ENCODE measurements around the gene CSTB.

Gene CSTB

DNA sequence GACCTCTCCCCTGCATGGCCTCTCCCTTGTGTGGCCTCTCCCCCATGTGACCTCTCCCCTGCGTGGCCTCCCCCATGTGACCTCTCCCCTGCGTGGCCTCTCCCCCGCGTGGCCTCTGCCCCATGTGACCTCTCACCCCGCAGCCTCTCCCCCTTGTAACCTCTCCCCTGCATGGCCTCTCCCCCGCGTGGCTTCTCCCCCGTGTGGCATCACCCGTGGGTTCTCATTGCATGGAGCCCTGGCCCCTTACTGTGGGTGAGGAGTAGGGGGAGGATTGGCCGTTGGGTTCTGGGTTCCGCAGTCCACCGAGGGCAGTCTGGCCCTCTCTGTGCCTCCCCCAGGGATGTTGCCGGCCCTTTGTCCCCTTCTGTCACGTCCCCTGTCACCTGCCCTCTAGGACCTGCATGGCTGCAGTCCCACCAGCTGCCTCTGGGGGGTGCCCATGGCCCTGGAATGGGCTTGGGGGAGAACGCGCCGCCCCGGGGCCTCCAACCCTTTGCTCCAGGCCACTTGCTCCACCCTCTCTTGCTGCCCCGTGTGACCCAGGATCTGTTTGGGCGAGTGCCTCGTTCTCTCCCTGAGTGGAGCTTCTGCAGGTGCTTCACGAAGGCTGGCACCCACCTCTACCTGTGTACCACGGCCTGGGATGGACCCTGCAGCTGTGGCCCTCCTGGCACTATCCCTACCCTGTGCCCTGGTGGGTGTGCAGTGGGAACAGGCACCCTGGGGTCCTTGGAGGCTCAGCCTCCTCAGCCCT, 34.6 kb upstream of the CSTB start:
- DNase-seq, result peak; percentile 92

DNA sequence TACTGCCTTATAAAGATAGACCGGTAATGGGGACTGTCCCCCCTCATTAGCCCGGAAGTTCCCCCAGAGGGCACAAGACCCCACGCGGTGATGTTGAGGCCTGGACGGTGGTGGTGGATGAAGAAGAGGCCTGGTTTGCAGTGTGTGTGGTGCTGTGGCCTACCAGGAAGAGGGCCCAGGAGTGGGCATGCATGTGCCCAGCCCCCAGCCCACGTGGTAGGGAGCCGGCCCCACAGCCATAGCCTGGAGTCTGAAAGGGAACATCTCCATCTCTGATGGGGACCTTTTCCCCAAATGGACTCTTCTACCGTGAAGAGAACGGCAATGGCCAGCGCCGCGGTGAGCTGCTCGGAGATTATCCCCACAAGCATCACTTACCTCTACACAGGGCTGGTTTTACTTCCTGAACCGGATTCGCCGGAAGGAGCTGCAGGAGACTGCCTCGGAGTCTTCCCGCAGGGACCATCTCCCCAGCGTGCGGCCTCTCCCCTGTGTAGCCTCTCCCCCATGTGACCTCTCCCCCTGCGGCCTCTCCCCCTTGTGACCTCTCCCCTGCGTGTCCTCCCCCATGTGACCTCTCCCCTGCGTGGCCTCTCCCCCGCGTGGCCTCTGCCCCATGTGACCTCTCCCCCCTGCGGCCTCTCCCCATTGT, 33.9 kb upstream of the CSTB start:
- DNase-seq, result no peak

DNA sequence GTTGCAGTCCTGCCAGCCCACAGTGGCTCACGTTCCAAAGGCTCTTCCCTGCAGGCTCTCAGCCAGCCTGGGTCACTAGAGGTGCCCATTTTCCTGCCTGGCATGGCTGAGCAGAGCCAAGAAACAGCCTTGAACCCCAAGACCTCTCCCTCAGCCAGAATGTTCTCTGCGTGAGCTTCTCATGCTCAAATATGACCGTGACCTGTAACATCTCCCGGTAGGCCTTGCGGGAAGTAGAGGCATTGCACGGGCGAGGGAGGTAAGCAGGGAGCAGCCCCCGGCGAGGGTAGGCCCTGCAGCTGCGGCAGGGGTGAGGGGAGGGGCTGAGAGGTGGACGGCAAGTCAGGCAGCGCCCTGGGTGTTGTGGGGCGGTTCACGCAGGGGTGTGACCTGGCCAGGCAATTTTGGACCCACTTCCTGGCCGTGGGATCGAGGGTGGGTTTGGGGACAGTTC, 33.3 kb upstream of the CSTB start:
- no peak for DNase-seq

DNA sequence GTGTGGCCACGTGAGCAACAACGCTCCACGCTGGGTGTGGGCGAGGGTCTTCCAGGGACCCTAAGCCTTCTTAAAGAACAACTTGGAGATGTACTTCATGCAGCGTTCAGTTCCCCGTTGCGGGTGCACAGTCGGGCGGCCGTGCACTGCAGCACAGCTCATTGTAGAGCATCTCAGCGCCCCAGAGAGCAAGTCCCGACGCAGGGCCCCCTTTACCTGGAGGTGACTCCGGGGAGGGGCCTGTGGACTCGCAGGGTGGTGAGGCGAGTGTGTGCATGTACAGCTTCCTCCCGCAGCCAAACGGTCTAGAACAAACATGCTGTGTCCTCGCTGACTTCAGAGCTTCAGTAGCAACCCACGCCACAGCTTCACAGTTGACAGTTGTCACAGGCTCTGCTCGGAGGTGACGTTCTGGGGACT, 32.7 kb upstream of the CSTB start:
- DNase-seq, result no peak

DNA sequence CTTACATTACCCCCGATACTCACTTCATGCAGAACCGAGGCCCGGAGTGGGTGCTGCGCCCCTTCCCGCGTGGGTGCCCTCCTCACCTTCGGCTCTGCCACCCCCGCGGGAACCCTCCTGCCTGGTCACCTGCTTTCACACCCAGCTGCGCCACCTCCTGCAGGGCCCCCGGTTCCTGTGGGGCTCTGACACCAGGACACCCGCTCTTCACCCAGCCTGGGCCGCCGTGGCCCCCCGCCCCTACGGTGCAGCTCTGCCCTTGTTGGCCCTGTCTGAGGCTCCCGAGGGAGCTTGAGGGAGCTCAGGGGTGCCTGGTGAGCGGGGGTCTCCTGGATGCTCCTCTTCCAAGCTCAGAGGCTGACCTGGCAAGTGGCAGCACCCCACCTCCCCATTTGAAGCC, 32.3 kb upstream of the CSTB start:
- DNase-seq, result no peak

DNA sequence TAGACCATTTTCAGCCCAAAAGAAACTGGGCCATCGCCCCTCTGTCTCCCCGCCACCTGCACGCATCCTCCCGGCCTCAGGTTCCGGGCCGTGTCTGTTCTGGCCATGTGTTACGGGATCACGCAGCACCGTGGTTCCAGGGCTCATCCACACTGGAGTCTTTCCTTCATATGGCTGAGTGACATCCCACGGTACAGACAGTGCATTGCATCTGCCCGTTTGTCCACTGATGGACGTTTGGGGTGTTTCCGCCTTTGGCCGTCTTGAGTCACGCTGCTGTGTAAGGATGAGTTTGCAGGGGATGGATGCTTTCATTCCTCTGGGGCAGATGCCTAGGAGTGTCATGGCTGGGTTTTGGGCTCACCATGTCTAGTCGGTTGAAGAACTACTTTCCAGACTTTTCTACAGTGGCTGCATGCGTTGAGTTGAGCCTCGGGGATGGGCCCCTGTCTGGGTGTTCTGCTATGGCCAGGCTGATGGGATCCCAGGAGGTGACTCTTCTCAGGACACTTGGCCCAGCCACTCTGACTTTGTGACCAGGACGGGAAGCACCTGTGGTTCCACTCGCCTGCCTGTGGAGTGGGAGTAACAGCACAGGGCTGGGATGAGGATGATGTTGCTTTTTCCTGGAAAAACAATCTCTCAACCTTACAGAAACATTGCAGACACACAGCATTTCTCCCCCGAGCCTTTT, 30.1 kb upstream of the CSTB start:
- DNase-seq, result no peak

DNA sequence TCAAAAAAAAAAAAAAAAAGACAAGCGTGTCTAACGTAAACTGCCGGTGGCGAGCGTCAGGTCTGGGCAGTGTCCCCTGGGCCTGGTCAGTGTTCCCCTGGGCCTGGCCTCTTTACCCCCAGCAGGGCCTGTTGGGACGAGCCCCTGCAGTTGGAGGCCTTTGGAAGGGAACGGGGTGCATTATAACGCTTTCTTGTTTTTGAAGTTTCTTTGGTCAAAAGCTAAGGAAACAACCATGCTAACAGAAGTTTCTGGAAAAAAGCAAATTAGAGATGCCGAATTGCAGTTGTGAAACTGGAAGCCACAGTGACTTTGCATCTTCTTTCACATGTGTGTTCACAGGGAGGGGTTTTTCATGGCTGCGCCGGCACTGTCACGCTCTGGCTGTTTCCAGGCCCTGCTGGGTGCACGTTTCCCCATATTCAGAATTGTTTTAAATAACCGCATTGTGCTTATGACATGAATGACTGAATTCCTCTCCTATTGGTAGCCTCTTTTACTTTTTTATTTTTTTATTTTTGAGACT, 29.2 kb upstream of the CSTB start:
- DNase-seq, result no peak

DNA sequence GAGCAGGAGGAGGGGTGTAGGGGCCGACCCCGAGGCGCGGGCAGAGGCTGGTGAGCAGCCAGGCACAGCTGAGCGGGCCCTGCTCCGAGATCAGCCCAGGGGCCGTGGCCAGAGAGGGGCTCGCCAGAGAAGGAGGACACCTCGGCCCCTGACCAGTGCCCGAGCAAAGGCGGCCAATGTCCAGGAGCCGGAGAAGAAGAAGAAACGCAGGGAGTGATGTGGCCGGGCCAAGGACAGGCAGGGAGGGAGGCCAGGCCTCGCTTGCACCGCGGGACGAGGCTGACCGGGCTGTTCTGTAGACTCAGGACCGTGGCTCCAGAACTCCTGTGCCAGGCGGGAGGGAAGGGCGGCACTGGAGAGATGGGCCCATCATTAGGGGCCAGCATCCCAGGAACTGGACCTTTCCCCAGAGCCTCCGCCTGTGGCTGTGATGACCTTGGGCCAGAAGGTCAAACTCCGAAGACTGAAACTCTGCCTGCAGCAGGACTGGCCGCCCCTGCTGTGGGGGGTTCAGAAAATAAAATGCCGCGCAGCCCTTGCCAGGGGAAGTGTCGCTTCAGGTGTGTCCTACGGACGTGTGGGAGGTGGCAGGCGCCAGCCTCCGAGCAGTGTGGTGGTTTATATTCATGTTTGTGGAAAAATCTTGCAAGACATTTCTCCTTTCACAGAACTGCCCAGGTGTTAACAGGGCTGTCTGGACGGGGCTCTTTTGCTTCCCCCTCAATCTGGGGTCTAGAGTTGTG, 27.6 kb upstream of the CSTB start:
- DNase-seq, result no peak

DNA sequence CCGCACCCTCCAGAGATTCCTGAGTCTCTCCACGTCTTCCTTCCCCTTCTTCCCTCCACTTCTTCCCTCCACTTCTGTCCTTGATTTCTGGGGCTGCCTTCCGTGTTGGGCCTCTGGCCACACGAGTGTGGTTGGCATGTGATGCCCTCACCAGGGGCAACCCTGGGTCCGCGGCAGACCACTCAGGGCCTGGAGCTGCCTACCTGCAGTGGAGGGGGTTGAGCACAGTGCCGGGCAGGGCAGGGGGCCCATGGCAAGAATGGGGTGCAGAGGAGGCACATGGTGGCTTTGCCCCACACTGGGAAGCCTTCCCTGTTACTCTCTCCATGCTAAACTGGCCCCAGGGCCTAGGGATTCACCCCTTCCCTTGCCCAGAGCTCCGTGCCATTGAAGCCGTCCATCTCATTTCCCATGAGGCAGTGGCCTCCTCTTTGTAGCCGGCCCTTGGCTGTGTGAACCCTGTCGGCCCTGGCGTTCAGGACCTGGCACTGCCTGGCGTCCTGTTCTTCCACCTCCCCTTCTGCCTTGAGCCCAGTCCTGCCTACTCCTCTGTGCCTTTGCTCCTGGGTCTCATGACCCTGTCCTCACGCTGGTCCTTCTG, 26.7 kb upstream of the CSTB start:
- DNase-seq, result no peak

DNA sequence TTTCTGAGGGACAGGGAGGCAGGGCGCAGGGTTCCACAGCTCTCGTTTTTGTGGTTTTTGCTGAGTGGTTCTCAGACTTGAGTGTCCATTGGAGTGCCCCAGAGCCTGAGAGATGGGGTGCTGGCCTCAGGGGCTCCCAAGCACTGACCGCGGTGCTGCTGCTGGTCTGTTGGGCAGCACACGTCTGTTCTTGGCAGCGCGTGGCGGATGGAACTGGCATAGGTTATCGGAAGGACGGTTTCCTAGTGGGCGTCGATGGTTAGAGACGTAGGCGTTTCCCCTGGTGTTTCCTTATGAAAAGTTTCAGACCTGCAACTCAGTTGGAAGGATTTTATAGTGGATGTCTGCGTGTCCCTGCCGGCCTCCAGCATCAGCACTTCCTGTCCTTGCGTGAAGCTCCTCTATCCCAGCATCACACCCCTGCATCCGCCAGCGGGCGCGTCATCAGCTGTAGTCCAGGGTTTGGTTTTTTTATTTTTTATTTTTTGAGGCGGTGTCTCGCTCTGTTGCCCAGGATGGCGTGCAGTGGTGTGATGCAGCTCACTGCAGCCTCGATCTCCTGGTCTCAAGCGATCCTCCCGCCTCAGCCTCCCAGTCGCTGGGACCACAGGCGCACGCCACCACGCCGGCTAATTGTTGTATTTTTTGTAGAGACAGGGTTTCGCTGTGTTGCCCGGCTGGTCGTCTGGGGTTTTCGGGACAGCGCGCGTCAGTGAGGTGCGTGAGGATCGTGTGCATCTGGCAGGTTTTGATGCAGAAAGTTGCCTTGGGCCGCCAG, 25.1 kb upstream of the CSTB start:
- no peak for DNase-seq

DNA sequence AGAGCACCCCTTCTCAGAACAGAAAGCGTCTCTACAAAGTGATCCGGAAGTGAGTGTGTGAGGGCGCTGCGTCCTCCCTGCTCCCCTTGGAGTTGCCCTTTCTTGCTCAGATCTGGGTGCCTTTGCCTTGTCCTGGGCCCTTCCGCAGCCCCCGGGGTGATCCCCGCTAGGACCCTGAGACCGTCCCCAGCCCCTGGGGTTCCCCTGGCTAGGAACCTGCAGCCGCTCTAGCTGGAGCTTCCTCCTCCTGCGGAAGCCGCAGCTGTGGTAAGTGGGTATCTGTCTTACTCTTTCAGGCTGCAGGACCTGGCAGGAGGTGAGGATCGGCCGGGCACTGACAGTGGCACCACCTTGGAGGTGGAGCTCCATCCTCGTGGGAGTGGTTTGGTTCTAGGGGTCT, 24.5 kb upstream of the CSTB start:
- DNase-seq, result no peak

DNA sequence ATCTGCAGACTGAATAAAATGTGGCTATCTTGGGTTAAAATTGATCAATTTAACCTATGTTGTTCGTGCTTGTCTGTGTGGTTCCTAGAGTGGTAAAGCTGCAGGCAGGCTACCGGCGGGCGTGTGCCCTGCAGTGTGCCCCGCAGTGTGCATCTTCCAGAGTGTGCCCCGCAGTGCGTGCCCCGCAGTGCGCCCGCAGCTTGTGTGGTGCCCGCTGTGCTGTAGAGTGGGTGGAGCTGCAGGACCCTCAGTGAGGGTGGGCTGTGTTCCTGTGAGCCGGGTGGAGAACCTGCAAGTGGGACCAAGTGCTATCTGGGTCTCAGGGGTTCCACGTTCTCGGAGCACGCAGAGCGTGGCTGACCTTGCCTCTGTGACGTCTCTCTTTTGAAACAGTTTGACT, 24.0 kb upstream of the CSTB start:
- no peak for DNase-seq

DNA sequence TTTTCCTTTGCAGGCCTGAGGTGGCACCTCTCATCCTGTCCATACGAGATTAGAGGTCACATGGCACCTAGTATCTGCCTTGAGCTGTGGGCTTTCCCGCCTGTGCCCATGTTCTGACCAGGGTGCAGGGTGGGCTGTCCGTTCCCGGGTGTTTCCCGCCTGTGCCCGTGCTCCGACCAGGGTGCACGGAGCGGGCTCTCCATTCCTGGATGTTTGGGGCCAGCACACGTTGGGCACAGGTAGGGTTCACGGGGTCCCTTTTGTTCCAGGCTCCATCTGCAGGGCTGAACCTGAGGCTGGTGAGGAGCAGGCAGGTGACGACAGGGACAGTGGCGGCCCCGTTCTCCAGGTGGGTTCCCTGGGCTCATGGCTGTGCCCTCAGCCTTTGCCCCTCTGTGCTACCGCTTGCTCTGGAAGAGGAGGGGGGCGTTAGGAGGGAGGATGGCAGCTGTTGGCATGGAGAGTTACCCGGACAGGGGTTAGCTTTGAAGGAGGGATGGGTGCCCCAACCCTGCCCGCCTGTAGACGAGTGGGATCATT, 23.3 kb upstream of the CSTB start:
- DNase-seq, result no peak

DNA sequence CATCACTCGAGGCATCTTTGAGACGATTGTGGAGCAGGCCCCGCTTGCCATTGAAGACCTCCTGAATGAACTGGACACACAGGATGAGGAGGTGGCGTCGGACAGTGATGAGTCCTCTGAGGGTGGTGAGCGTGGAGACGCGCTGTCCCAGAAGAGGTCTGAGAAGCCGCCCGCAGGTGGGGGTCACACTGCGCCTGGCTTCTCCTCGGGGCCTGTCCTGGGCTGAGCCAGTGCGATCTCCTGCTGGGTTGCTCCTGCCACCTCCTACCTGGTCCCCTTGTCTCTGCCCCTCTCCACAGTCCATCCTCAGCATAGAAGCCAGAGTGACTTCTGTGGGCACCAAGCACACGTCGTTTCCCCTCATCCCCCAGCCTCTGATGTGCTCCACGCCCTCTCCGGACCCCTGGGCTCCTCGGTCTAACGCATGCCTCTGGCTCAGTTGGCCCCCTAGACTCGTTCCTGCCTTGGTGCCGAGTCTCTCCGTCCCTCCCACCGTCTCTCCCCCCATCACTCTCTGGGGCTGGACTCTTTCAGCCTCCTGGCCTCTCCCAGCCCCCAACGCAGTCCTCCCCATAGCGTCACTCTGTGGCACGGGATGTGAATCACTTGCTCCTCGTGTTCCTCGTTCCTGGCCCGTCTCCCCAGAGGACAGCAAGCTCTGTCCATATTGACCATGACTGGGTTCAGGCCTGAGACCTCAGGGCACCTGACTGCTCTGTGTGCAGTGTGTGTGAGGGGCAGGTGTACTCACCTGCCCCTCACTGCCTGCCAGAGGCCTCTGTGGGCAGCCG, 22.0 kb upstream of the CSTB start:
- no peak for DNase-seq

DNA sequence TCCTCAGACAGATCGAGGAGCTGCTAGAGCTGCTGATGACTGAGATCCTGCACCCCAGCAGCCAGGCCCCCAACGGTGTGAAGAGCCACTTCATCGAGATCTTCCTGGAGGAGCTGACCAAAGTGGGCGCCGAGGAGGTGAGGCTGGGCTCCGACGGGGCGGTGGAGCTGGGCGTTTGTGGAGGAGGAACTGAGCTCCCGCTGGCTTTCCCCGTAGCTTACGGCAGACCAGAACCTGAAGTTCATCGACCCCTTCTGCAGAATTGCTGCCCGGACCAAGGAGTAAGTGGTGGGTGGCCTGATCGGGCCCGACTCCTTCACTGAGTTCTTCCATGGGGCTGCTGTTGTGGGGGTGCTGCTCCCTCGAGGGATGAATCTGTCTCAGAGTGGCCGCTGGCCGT, 21.3 kb upstream of the CSTB start:
- DNase-seq, result no peak

DNA sequence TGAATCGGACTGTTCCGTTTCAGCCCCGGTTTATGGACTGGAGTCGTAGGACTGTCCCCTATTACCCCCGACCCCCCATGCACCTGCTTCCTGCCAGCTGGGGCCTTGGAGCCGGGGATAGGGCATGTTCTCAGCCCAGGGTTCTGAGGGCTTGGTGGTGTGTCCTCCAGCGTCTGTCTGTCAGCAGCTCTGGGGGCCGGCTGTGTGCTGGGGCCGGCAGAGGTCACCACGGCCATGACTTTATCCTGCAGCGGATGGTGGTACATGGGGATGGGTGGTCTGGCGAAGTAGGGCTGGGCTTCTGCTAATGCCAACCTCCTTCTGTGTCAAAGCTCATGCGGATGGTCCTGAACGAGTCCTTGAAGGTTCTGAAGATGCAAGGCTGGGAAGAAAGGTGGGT, 18.7 kb upstream of the CSTB start:
- no peak for DNase-seq

DNA sequence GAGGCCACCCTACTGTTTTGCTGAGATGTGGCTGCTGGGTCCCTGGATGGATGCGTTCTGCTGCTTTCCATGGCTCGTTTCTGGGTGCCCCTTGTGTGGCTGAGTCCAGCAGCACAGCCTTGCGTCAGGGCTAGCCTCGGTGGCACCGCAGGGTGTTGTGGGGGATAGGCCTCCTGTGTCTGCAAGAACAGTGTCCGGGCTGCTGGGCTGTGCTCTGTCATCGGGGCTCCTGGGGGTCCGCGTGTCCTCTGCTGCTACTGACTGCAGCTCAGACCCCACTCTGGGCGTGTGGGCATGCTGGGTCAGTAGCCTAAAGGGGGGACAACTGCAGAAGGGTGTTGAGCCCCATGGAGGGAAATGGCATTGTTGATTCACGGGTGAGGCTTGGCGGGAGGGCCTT, 18.2 kb upstream of the CSTB start:
- DNase-seq, result no peak

DNA sequence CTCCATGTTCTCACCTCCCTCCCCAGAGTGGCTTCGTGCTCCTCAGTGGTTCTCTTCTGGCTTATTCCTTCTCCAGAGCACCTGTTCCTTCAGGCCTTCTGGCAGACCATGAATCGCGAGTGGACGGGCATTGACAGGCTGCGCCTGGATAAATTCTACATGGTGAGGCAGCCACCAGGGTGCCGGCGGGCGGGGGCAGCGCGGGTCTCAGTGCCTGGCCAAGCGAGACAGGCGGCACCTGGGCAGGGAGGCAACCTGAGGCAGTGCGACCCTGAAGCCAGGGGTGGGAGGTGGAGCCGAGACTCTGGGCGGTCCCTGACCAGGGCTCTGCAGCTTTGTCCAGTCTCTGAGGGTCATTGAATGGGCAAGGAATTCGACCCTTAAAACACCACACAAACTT, 17.1 kb upstream of the CSTB start:
- DNase-seq, result no peak

DNA sequence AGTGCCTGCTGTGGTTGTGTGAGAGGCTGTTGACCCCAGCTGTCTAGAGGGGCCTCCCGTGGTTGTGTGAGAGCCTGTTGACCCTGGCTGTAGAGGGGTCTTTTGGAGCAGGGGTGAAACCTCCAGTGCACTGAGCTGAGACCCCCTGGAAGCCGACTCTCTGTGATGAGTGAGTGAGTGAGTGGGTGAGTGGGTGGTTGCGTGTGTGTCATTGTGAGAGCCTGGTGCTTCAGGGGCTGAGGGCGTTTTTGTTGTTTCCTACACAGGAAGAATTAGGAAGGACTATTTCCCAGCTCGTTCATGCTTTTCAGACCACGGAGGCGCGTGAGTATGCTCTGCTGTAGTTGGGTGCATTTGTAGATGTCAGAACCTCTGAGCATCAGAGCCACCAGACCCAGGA, 16.3 kb upstream of the CSTB start:
- no peak for DNase-seq

DNA sequence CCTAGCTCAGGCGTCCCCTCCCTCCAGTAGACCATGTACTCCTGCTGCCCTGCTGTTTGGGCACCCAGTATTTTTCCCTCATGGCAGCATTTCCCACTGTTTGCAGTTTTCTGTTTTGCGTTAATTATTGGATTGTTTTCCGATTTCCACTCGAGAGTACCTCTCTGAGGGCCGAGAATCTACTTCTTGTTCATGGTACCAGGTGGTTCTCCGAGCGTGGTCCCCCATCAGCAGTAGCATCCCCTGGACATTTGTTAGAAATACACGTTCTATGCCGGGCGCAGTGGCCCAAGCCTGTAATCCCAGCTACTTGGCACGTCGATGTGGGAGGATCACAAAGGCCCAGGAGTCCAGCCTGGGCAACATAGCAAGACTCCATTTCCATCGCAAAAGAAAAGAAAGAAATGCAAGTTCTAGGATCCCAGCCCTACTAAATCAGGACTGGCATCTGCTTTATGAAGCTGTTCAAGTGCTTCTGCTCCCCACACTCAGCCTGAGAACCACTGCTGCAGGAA, 14.0 kb upstream of the CSTB start:
- DNase-seq, result no peak

All from stimulated activated CD4-positive, alpha-beta T cell treated with anti-CD3 and anti-CD28 coated beads, Interleukin-4, amount 100 ng/mL, for 1 hour (primary cell).